Activated naive CD4-positive, alpha-beta T cell treated with anti-CD3 and anti-CD28 coated beads for 36 hours (primary cell): Measurements from ENCODE around the gene BBX. TPM values are rescaled to one million over a fixed set of nuclear protein-coding genes. Genes with fewer than 3 reads are reported as not detected.
A peak's percentile ranks its signal among the peaks of the same experiment; 100 is the strongest.

Source experiments
- CTCF ChIA-PET: fragments of 350-600 bp; sonication (Branson Sonifier 250); formaldehyde crosslinking; loops from one replicate; lab custom pipeline; 2021; ENCODE audit warnings: antibody characterized with exemption; lab: Charles Lee
- DNase-seq: peaks from one replicate; pipeline ENCODE4 v3.0.0-alpha.2; 2020
- H3K27ac Mint-ChIP-seq: one replicate; pipeline ENCODE4 v1.8.0; 2021; ENCODE audit warnings: mild to moderate bottlenecking, mixed read lengths
- H3K27me3 Mint-ChIP-seq: one replicate; pipeline ENCODE4 v1.8.0; 2021; ENCODE audit warnings: low read depth, mixed read lengths
- H3K36me3 Mint-ChIP-seq: one replicate; pipeline ENCODE4 v1.8.0; 2021; ENCODE audit warnings: low read depth, mixed read lengths
- H3K4me1 Mint-ChIP-seq: one replicate; pipeline ENCODE4 v1.8.0; 2021; ENCODE audit warnings: low read depth, mixed read lengths
- H3K4me3 Mint-ChIP-seq: one replicate; pipeline ENCODE4 v1.8.0; 2021; ENCODE audit warnings: mild to moderate bottlenecking, moderate library complexity, mixed read lengths
- H3K9me3 Mint-ChIP-seq: one replicate; pipeline ENCODE4 v1.8.0; 2021; ENCODE audit warnings: mixed read lengths
- intact Hi-C: fragments of 100-400 bp; cut with micrococcal nuclease; formaldehyde crosslinking; loops from one replicate; pipeline ENCODE4 v1.15.1; 2023
- total RNA-seq, 2 experiments: library from RNA; stranded (reverse); gene quantifications; one replicate each; pipeline ENCODE4 v1.2.3, GENCODE V29; 2021

The BBX gene
- 10 to 100 TPM; 43.1 to 48.6 TPM for total RNA-seq

DNA sequence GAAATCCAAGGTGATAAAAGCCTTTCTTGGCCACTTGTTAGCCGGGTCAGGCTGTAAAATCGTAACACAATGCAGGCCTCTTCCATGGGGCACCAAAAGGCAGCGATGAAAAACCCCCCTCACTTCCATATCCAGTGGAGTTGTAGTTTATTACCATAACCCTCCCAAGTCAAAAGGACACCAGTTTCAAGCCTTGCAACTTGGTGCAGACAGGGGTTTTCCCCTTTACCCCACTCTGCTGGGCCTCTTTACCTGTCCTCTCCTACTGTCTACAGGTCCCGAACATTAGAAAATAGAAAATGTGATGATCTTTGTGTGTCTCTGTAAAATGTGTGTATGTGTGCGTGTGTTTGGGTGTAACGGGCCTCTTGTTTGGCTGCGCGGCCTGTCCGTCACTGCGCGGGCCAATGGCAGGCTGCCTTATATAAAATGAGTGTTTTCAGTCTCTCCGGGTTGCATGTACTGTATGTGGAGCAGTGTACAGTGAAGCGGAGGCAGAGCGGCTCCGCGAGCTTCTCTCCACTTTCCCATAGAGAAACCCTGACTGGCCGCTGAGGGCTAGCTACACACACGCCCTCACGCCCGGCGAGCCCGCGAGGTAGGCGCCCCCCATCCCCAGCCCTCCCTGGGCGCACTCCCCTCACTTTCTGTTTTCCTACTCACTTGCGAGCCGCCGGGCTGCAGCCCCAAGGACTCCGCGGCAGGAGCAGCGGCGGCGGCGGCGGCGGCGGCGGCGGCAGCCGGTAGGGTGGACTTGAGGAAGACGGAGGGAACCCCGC, at the start of gene BBX:
Gene BBX (plus strand): TSS at position 453 of the 779 bp plus-strand sequence. CDS start 187,499 bp downstream, outside the sequence.
- Mint-ChIP-seq H3K36me3 (peaks cover 3% of the 10 kb centered on the region), H3K27me3 (no peaks in the 10 kb centered on the region), H3K4me1 (peaks cover 23% of the 10 kb centered on the region), H3K4me3 (peak within 1 kb of the TSS; percentile 92), H3K9me3 (no peaks in the 10 kb centered on the region), H3K27ac (peak within 1 kb of the TSS; percentile 94)
- CTCF ChIA-PET, result interaction anchor here (1.3 kb wide), 1 partner anchor 76 kb away, joined by 3 read pairs; no protein-coding TSS in a partner anchor
- intact Hi-C loops, result loop anchor here (1.0 to 10.0 kb wide), 11 partner anchors 70 to 1348 kb away; partner anchors contain the start of genes CIP2A, DZIP3, IFT57 and TRAT1
- DNase-seq, result peak; percentile 94

DNA sequence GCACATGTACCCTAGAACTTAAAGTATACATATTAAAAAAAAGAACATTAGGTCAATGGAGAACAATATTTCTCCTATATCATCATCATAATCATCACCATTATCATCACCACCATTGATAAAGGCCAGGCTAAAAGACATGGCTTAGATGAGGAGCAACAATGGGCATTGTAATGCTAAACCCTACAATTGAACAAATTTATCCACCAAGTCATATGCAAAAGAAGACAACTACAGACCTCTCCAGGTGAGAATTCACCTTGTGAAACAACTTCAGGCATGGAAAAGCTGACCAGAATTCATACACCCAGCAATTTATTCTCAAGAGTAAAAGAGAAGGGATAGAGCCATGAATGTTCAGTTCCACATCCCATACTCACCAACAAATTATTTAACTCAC, 46.3 kb upstream of the BBX start:
- no peak for DNase-seq
- Mint-ChIP-seq H3K27ac (no peak overlapping the region), H3K36me3 (peaks cover 1% of the 10 kb centered on the region), H3K9me3 (peaks cover 14% of the 10 kb centered on the region), H3K4me1 (no peaks in the 10 kb centered on the region), H3K27me3 (peaks cover 4% of the 10 kb centered on the region), H3K4me3 (no peak overlapping the region)
- CTCF ChIA-PET, result no interaction called here
- intact Hi-C loops, result no loop called here

DNA sequence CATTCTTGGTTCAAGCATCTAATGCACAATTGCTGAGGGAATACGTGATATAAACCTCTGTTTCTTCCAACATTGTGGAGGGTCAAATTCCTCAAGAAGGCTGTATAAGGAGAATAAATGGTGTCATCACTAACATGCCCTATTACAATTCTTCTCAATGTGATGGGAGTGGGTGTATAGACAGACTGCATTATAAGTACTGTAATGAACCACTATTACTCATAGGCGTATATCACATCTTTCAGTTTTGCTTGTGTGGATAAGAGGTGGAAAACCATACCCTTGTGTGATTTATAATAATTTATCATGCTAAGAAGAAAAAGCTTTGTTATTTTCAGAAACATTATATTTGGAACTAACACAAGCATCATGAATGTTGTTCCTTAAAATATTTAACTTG, 35.3 kb upstream of the BBX start:
- CTCF ChIA-PET, result no interaction called here
- Mint-ChIP-seq H3K36me3 (no peaks in the 10 kb centered on the region), H3K4me1 (no peaks in the 10 kb centered on the region), H3K27ac (no peak overlapping the region), H3K9me3 (no peaks in the 10 kb centered on the region), H3K4me3 (no peak overlapping the region), H3K27me3 (no peaks in the 10 kb centered on the region)
- DNase-seq, result no peak
- intact Hi-C loops, result no loop called here

DNA sequence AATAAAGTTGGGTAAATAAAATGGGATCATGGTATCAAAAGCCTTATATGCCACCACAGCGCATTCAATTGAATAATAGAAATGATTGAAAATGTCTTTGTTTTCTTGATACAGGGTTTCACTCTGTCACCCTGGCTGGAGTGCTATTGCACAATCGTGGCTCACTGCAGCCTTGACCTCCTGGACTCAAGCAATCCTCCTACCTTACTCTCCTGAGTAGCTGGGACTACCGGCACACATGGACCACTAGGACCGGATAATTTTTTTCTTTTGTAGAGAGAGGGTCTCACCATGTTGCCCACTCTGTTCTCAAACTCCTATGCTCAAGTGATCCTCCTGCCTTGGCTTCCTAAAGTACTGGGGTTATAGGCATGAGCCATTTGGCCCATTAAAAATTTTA, 33.8 kb upstream of the BBX start:
- H3K27me3 Mint-ChIP-seq, result peaks cover 3% of the 10 kb centered on the region
- no peaks in the 10 kb centered on the region for H3K36me3 Mint-ChIP-seq
- CTCF ChIA-PET, result no interaction called here
- H3K9me3 Mint-ChIP-seq, result no peaks in the 10 kb centered on the region
- DNase-seq, result no peak
- intact Hi-C loops, result no loop called here
- H3K27ac Mint-ChIP-seq, result no peak overlapping the region
- no peaks in the 10 kb centered on the region for H3K4me1 Mint-ChIP-seq
- H3K4me3 Mint-ChIP-seq, result no peak overlapping the region

DNA sequence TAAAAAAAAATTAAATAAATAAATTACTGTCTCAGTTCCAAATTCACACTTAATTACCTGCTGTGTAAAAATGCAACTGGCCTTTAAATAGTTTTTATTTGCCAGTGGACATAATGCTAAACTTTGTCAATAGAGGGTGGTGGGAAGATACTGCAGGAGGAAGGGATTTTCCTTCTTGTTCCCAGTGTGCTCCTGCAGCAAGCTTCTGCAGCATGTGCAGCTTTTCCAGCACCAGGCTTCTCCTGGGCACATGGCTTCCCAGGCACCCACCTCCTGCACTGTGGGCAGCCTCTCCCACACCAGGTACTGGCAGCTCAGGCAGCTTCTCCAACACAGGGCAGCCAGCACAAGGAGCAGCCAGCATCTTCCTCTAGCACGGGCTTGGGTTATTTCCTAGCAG, 29.6 kb upstream of the BBX start:
- Mint-ChIP-seq H3K27me3 (peaks cover 3% of the 10 kb centered on the region), H3K4me1 (no peaks in the 10 kb centered on the region)

DNA sequence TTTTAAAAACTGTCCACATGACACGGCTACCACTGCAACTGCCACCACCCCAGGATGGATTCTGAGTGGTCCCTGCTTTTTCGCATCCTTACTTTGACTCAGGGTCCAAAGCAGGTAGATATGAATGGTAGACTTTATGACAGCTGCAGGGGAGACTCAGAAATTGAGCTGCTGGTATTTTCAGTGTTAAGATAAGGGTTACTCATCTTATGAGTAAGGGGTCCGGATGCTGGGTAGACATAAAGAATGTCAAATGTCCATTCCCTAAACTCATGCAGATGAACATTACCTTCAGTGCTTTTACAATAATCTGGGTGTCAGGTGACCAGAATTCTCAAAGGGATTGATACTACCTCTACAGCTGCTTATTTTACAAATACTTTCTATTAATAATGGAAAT, 25.9 kb upstream of the BBX start:
- CTCF ChIA-PET, result no interaction called here

More for the DNA sequence above, 29.6 kb upstream of the BBX start:
- CTCF ChIA-PET, result no interaction called here
- Mint-ChIP-seq H3K4me3 (no peak overlapping the region), H3K9me3 (no peaks in the 10 kb centered on the region), H3K27ac (no peak overlapping the region), H3K36me3 (no peaks in the 10 kb centered on the region)
- no peak for DNase-seq
- intact Hi-C loops, result no loop called here

DNA sequence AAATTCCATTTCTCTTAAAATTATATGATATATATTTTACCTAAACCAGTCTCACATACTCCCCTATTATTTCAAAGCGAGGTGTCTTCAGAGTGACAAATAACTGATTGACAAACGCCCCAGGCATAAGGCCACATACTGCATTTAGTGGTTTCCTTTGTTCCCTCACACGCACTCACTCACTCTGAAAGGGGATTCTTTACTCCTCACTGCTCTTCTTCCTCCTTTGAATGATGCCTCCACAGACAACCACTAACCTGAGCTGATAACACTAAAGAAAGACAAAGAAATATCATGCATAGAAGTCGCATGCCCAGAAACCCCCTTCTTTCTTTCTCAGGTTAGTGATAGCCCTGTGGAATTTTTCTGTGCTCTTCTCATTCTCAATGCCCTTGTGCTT, 24.1 kb upstream of the BBX start:
- DNase-seq, result no peak
- Mint-ChIP-seq H3K4me1 (no peaks in the 10 kb centered on the region), H3K4me3 (no peak overlapping the region), H3K27ac (no peak overlapping the region), H3K9me3 (peaks cover 2% of the 10 kb centered on the region), H3K27me3 (peaks cover 2% of the 10 kb centered on the region), H3K36me3 (no peaks in the 10 kb centered on the region)
- CTCF ChIA-PET, result no interaction called here
- intact Hi-C loops, result no loop called here

More for the DNA sequence above, 25.9 kb upstream of the BBX start:
- Mint-ChIP-seq H3K4me1 (no peaks in the 10 kb centered on the region), H3K36me3 (no peaks in the 10 kb centered on the region), H3K9me3 (peaks cover 2% of the 10 kb centered on the region), H3K27me3 (peaks cover 3% of the 10 kb centered on the region), H3K4me3 (no peak overlapping the region), H3K27ac (no peak overlapping the region)
- intact Hi-C loops, result no loop called here
- DNase-seq, result no peak

DNA sequence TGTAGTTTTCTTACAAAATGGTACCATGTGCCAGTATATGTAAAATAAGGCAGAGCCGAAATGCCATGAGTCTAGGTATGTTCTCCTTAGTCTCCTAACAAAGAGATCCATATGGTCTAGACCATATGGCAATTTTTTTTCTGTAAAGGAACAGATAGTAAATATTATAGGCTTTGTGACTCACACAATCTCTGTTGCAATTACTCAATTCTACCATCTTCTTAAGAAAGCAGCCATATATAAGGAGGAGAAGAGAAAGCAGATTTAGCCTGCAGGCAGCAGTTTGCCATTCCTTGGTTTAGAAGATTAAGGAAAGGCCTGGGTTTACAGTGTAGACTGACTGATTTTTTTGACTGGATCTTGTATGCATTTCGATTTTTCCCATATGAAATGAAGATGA, 16.3 kb upstream of the BBX start:
- intact Hi-C loops, result no loop called here
- H3K27me3 Mint-ChIP-seq, result peaks cover 5% of the 10 kb centered on the region
- no peak for DNase-seq
- no peaks in the 10 kb centered on the region for H3K9me3 Mint-ChIP-seq
- H3K4me1 Mint-ChIP-seq, result no peaks in the 10 kb centered on the region
- no peaks in the 10 kb centered on the region for H3K36me3 Mint-ChIP-seq
- no peak overlapping the region for H3K27ac Mint-ChIP-seq
- CTCF ChIA-PET, result no interaction called here
- no peak overlapping the region for H3K4me3 Mint-ChIP-seq

DNA sequence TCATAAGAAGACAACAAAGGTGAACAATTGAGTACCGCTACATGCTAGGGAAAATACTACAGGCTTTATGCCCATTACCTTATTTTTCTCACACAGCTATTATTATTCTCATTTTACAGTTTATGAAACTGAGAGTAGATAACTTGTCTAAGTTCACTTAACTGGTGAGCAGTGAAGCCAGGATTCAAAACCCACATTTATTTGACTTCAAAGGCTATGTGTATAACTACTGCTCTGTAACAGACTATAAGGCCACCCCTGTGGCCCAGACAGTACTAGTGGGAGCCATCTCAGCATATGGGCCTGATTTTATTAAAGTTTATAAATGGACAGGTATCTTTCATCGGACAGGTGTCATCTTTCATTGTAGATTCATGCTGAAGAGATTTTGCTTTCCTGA, 14.4 kb upstream of the BBX start:
- H3K4me1 Mint-ChIP-seq, result no peaks in the 10 kb centered on the region
- H3K27me3 Mint-ChIP-seq, result peaks cover 5% of the 10 kb centered on the region
- CTCF ChIA-PET, result no interaction called here
- H3K27ac Mint-ChIP-seq, result no peak overlapping the region
- intact Hi-C loops, result no loop called here
- no peak overlapping the region for H3K4me3 Mint-ChIP-seq
- no peaks in the 10 kb centered on the region for H3K9me3 Mint-ChIP-seq
- no peaks in the 10 kb centered on the region for H3K36me3 Mint-ChIP-seq
- no peak for DNase-seq

DNA sequence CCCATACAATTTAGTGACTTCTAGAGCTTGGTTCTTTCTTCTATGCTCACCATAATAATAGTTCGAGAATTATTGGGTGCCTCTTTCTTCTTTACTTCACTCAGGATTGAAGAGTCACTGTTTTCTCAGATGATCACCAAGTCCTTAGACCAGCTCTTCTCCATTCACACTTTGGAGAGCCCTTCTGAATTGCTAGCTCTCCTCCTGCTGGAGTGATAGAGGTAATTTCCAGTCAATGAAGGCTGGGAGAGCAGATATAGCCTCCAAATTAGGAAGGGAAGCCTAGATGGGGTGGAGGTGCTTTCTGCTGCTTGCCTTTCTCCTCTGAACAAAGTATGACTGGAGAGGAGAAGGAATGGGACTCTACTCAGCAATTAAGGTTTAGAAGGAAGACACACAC, 10.7 kb upstream of the BBX start:
- intact Hi-C loops, result no loop called here
- no peak overlapping the region for H3K27ac Mint-ChIP-seq
- CTCF ChIA-PET, result interaction anchor here (0.6 to 1.6 kb wide), 4 partner anchors 75 to 346 kb away, joined by 3 to 10 read pairs (median 4); no protein-coding TSS in a partner anchor
- H3K4me1 Mint-ChIP-seq, result no peaks in the 10 kb centered on the region
- DNase-seq, result no peak
- no peaks in the 10 kb centered on the region for H3K36me3 Mint-ChIP-seq
- H3K27me3 Mint-ChIP-seq, result peaks cover 11% of the 10 kb centered on the region
- H3K9me3 Mint-ChIP-seq, result no peaks in the 10 kb centered on the region
- H3K4me3 Mint-ChIP-seq, result no peak overlapping the region

DNA sequence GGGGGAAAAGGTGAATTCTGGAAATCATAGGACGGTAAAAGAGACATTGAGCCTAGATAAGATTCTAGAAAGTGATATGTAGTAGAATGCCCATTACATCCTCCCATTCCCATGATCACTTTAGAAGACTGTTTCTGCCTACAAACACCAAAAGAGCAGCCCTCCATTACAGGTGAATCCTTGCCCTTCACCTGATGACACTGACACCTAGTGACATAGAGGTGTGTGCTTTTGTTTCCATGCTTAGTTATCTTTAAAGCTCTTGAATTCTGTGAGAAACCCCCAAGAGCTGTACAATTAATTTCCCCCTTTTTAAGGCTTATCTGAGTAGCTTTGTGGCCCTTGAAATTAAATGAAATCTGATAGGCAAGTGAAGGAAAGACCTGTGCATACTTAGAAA, 8.3 kb upstream of the BBX start:
- Mint-ChIP-seq H3K9me3 (no peaks in the 10 kb centered on the region), H3K4me1 (no peaks in the 10 kb centered on the region), H3K27me3 (peaks cover 5% of the 10 kb centered on the region), H3K4me3 (no peak overlapping the region), H3K27ac (no peak overlapping the region), H3K36me3 (no peaks in the 10 kb centered on the region)
- CTCF ChIA-PET, result interaction anchor here (0.6 to 1.2 kb wide), 3 partner anchors 9 to 111 kb away, joined by 3 to 4 read pairs (median 4); no protein-coding TSS in a partner anchor
- DNase-seq, result no peak
- intact Hi-C loops, result no loop called here

DNA sequence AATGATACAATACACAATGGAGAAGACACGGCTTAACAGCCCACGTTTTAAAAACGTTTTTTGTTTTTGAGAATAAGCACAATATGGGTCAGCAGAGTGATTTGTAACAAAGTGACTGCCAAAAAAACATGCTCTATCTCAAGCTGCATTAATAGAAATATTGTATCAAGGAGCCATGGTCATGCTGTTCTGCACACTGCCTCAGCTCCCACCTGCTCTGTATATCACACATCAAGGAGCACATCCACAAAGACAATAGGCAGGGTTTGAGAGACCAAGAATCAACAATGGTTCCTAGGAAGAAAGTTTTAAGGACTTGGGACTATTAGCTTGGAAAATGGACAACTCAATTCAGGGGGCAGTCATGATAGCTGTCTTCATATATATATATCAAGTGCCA, 6.3 kb upstream of the BBX start:
- H3K36me3 Mint-ChIP-seq, result no peaks in the 10 kb centered on the region
- no peaks in the 10 kb centered on the region for H3K4me1 Mint-ChIP-seq
- DNase-seq, result no peak
- no peak overlapping the region for H3K27ac Mint-ChIP-seq
- peaks cover 5% of the 10 kb centered on the region for H3K27me3 Mint-ChIP-seq
- no peak overlapping the region for H3K4me3 Mint-ChIP-seq
- CTCF ChIA-PET, result no interaction called here
- intact Hi-C loops, result no loop called here
- H3K9me3 Mint-ChIP-seq, result no peaks in the 10 kb centered on the region

DNA sequence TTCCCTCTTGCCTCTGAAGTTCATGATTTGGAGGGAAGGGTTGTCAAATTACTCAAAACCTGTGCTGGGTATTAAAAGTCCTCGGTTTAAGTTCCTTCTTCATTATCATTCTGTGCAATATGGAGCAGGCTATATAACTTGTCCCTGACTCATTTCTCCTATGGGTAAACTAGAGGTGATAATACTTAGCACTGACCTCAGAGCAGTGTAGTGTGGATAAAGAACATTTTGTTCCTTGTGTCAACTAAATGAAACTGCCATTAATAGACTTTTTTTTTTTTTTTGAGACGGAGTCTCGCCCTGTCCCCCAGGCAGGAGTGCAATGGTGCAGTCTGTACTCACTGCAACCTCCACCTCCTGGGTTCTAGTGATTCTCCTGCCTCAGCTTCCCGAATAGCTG, 2.2 kb upstream of the BBX start:
- DNase-seq, result no peak
- CTCF ChIA-PET, result interaction anchor here (0.7 kb wide), 1 partner anchor 259 kb away, joined by 4 read pairs; no protein-coding TSS in a partner anchor
- H3K27me3 Mint-ChIP-seq, result peaks cover 5% of the 10 kb centered on the region
- intact Hi-C loops, result loop anchor here (5.0 to 10.0 kb wide), 3 partner anchors 68 to 1346 kb away; partner anchors contain the start of gene TRAT1
- no peaks in the 10 kb centered on the region for H3K36me3 Mint-ChIP-seq
- H3K27ac Mint-ChIP-seq, result no peak overlapping the region
- H3K4me3 Mint-ChIP-seq, result no peak overlapping the region
- H3K9me3 Mint-ChIP-seq, result no peaks in the 10 kb centered on the region
- peaks cover 6% of the 10 kb centered on the region for H3K4me1 Mint-ChIP-seq
